ENCODE data around the gene SRPRB. TPM values are rescaled to one million over a fixed set of nuclear protein-coding genes. Genes with fewer than 3 reads are reported as not detected.

SRPRB gene
- total and polyA plus RNA-seq, 2 experiments from 2014 or later, result 25.6 to 36.0 TPM

DNA sequence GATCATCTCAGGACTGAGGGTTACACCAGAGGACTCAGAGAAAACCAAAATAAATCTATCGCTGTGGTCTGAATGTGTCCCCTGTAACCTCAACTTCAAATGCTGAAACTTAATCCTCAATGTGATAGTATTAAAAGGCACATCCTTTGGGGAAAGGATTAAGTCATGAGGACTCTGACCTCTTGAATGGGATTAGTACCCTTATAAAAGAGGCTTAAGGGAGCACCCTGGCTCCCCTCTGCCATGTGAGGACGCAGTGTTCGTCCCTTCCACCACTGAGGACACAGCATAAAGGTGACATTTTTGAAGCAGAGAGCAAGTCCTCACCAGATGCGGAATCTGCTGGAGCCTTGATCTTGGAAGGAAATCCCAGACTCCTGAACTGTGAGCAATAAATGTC, 39.5 kb downstream of the SRPRB start (continued):
- TF ChIP-seq, protein P1, sequence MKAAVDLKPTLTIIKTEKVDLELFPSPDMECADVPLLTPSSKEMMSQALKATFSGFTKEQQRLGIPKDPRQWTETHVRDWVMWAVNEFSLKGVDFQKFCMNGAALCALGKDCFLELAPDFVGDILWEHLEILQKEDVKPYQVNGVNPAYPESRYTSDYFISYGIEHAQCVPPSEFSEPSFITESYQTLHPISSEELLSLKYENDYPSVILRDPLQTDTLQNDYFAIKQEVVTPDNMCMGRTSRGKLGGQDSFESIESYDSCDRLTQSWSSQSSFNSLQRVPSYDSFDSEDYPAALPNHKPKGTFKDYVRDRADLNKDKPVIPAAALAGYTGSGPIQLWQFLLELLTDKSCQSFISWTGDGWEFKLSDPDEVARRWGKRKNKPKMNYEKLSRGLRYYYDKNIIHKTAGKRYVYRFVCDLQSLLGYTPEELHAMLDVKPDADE (IDR thresholded peaks at IDR 0.05), result no peak
- no peak for TF ChIP-seq POLR2AphosphoS5 (IDR thresholded peaks at IDR 0.05; ENCODE audit: low read depth)
- TF ChIP-seq EZH2 (IDR thresholded peaks at IDR 0.05; ENCODE audit: low read depth, unreplicated experiment), result no peak

DNA sequence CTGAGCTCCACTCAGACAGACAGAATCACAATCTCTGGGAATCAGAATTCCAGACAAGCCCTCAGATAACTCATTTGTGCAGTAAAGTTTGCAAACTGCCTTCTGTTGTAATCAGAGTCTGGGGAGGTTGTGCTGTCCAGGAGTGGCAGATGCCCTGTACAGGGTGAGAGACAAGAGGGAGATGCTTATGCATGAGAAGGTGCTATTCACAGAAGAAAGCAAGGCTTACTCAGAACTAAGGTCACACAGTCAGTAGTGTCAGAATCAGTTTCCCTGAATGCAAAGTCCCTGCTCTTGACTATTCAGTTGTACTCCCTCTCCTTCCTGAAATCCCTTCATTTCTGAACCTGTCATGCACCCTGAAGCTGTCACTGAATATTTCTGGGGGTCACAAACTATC, 43.7 kb downstream of the SRPRB start:
- no peaks in the 10 kb centered on the region for H3K79me2 ChIP-seq (replicated peaks; ENCODE audit: insufficient read depth)
- no peaks in the 10 kb centered on the region for H3F3A ChIP-seq (replicated peaks; ENCODE audit: low read depth)
- no peak overlapping the region for H2AFZ ChIP-seq
- H3K36me3 ChIP-seq (ENCODE audit: insufficient read depth), result no peaks in the 10 kb centered on the region
- no peaks in the 10 kb centered on the region for H3K9me2 ChIP-seq (ENCODE audit: insufficient read depth)
- peaks cover 3% of the 10 kb centered on the region; the same call in 1 of the 2 replicates for H3K4me1 ChIP-seq (ENCODE audit: insufficient read depth)
- H3K27ac Mint-ChIP-seq, result no peak overlapping the region
- H3K27me3 Mint-ChIP-seq (ENCODE audit: insufficient read depth, low read depth, poor library complexity), result peaks cover 3% of the 10 kb centered on the region
- DNase-seq (ENCODE audit: low spot score) (no peak), ATAC-seq (no peak)
- TF ChIP-seq EZH2phosphoT487 (IDR thresholded peaks at IDR 0.05; ENCODE audit: unreplicated experiment), result no peak
- TF ChIP-seq, protein P2, sequence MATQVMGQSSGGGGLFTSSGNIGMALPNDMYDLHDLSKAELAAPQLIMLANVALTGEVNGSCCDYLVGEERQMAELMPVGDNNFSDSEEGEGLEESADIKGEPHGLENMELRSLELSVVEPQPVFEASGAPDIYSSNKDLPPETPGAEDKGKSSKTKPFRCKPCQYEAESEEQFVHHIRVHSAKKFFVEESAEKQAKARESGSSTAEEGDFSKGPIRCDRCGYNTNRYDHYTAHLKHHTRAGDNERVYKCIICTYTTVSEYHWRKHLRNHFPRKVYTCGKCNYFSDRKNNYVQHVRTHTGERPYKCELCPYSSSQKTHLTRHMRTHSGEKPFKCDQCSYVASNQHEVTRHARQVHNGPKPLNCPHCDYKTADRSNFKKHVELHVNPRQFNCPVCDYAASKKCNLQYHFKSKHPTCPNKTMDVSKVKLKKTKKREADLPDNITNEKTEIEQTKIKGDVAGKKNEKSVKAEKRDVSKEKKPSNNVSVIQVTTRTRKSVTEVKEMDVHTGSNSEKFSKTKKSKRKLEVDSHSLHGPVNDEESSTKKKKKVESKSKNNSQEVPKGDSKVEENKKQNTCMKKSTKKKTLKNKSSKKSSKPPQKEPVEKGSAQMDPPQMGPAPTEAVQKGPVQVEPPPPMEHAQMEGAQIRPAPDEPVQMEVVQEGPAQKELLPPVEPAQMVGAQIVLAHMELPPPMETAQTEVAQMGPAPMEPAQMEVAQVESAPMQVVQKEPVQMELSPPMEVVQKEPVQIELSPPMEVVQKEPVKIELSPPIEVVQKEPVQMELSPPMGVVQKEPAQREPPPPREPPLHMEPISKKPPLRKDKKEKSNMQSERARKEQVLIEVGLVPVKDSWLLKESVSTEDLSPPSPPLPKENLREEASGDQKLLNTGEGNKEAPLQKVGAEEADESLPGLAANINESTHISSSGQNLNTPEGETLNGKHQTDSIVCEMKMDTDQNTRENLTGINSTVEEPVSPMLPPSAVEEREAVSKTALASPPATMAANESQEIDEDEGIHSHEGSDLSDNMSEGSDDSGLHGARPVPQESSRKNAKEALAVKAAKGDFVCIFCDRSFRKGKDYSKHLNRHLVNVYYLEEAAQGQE (IDR thresholded peaks at IDR 0.05; ENCODE audit: unreplicated experiment), result no peak
- no peak for TF ChIP-seq CREB1 (CRISPR knock-in tag; IDR thresholded peaks at IDR 0.05; ENCODE audit: low read depth)
- TF ChIP-seq, protein P3, sequence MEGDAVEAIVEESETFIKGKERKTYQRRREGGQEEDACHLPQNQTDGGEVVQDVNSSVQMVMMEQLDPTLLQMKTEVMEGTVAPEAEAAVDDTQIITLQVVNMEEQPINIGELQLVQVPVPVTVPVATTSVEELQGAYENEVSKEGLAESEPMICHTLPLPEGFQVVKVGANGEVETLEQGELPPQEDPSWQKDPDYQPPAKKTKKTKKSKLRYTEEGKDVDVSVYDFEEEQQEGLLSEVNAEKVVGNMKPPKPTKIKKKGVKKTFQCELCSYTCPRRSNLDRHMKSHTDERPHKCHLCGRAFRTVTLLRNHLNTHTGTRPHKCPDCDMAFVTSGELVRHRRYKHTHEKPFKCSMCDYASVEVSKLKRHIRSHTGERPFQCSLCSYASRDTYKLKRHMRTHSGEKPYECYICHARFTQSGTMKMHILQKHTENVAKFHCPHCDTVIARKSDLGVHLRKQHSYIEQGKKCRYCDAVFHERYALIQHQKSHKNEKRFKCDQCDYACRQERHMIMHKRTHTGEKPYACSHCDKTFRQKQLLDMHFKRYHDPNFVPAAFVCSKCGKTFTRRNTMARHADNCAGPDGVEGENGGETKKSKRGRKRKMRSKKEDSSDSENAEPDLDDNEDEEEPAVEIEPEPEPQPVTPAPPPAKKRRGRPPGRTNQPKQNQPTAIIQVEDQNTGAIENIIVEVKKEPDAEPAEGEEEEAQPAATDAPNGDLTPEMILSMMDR (conservative IDR thresholded peaks at IDR 0.05; ENCODE audit: low read depth in 2 of 2), result no peak
- TF ChIP-seq, protein P1 (IDR thresholded peaks at IDR 0.05), result no peak
- TF ChIP-seq EZH2 (IDR thresholded peaks at IDR 0.05; ENCODE audit: low read depth, unreplicated experiment), result no peak
- no peaks in the 10 kb centered on the region for H3K27me3 ChIP-seq (ENCODE audit: insufficient read depth)
- peaks cover 3% of the 10 kb centered on the region; the same call in 2 of the 3 replicates for H3K4me1 Mint-ChIP-seq
- H3K4me2 ChIP-seq, result no peak overlapping the region
- no peaks in the 10 kb centered on the region for H3K36me3 Mint-ChIP-seq (ENCODE audit: low read depth)
- no peaks in the 10 kb centered on the region for H4K20me1 ChIP-seq (replicated peaks; ENCODE audit: insufficient read depth)
- H3K27ac ChIP-seq (ENCODE audit: low read depth), result no peak overlapping the region
- no peak overlapping the region for H3K4me3 Mint-ChIP-seq
- no peaks in the 10 kb centered on the region for H3K9me3 Mint-ChIP-seq
- H3K4me3 ChIP-seq, result no peak overlapping the region
